ENCODE results near the gene NXN.

Gene NXN

GRCh38 chr17:949623-950303, 29.8 kb downstream of the NXN start:
- no peak for FAIRE-seq

GRCh38 chr17:948284-948852, 31.2 kb downstream of the NXN start:
- no peak for TF ChIP-seq POLR2A (IDR thresholded peaks at IDR 0.05; ENCODE audit: low read depth, low read length)
- no peak for TF ChIP-seq TAF1 (IDR thresholded peaks at IDR 0.05; ENCODE audit: borderline replicate concordance, low read depth, low read length)
- no peak for TF ChIP-seq POLR2AphosphoS5 (IDR thresholded peaks at IDR 0.05; ENCODE audit: low read depth, low read length)
- FAIRE-seq (no peak), DNase-seq (ENCODE audit: insufficient read length) (no peak)

More at GRCh38 chr17:949623-950303, 29.8 kb downstream of the NXN start:
- no peak for DNase-seq (ENCODE audit: insufficient read length)
- TF ChIP-seq POLR2AphosphoS5 (IDR thresholded peaks at IDR 0.05; ENCODE audit: low read depth, low read length) (no peak), POLR2A (IDR thresholded peaks at IDR 0.05; ENCODE audit: low read depth, low read length) (no peak), TAF1 (IDR thresholded peaks at IDR 0.05; ENCODE audit: borderline replicate concordance, low read depth, low read length) (no peak)

- TF ChIP-seq POLR2AphosphoS5 (IDR thresholded peaks at IDR 0.05; ENCODE audit: low read depth, low read length) (no peak), POLR2A (IDR thresholded peaks at IDR 0.05; ENCODE audit: low read depth, low read length) (no peak), TAF1 (IDR thresholded peaks at IDR 0.05; ENCODE audit: borderline replicate concordance, low read depth, low read length) (no peak)
- DNase-seq (ENCODE audit: insufficient read length) (no peak), FAIRE-seq (no peak)
These were observed 32.9 kb downstream of the NXN start for GRCh38 chr17:946510-947236.

- no peak for TF ChIP-seq POLR2AphosphoS5 (IDR thresholded peaks at IDR 0.05; ENCODE audit: low read depth, low read length)
- TF ChIP-seq TAF1 (IDR thresholded peaks at IDR 0.05; ENCODE audit: borderline replicate concordance, low read depth, low read length) = no peak
- TF ChIP-seq POLR2A (IDR thresholded peaks at IDR 0.05; ENCODE audit: low read depth, low read length) = no peak
These were observed 33.9 kb downstream of the NXN start for GRCh38 chr17:945672-946071.

GRCh38 chr17:944266-944826, 35.2 kb downstream of the NXN start:
- DNase-seq (ENCODE audit: insufficient read length) (no peak), FAIRE-seq (no peak)
- no peak for TF ChIP-seq POLR2AphosphoS5 (IDR thresholded peaks at IDR 0.05; ENCODE audit: low read depth, low read length)
- no peak for TF ChIP-seq TAF1 (IDR thresholded peaks at IDR 0.05; ENCODE audit: borderline replicate concordance, low read depth, low read length)
- TF ChIP-seq POLR2A (IDR thresholded peaks at IDR 0.05; ENCODE audit: low read depth, low read length) = no peak

More at GRCh38 chr17:945672-946071, 33.9 kb downstream of the NXN start:
- FAIRE-seq = no peak
- DNase-seq (ENCODE audit: insufficient read length) = no peak

GRCh38 chr17:935485-935884, 44.1 kb downstream of the NXN start:
- DNase-seq (ENCODE audit: insufficient read length) (no peak), FAIRE-seq (no peak)
- TF ChIP-seq POLR2AphosphoS5 (IDR thresholded peaks at IDR 0.05; ENCODE audit: low read depth, low read length) = no peak
- no peak for TF ChIP-seq TAF1 (IDR thresholded peaks at IDR 0.05; ENCODE audit: borderline replicate concordance, low read depth, low read length)
- no peak for TF ChIP-seq POLR2A (IDR thresholded peaks at IDR 0.05; ENCODE audit: low read depth, low read length)

- TF ChIP-seq POLR2A (IDR thresholded peaks at IDR 0.05; ENCODE audit: low read depth, low read length) (no peak), POLR2AphosphoS5 (IDR thresholded peaks at IDR 0.05; ENCODE audit: low read depth, low read length) (no peak), TAF1 (IDR thresholded peaks at IDR 0.05; ENCODE audit: borderline replicate concordance, low read depth, low read length) (no peak)
- DNase-seq (ENCODE audit: insufficient read length) = no peak
- no peak for FAIRE-seq
These were observed 46.1 kb downstream of the NXN start for GRCh38 chr17:933312-934073.

GRCh38 chr17:930258-930657, 49.3 kb downstream of the NXN start:
- no peak for TF ChIP-seq POLR2A (IDR thresholded peaks at IDR 0.05; ENCODE audit: low read depth, low read length)
- TF ChIP-seq TAF1 (IDR thresholded peaks at IDR 0.05; ENCODE audit: borderline replicate concordance, low read depth, low read length) = no peak
- no peak for TF ChIP-seq POLR2AphosphoS5 (IDR thresholded peaks at IDR 0.05; ENCODE audit: low read depth, low read length)
- no peak for DNase-seq (ENCODE audit: insufficient read length)
- no peak for FAIRE-seq

GRCh38 chr17:929586-929985, 50.0 kb downstream of the NXN start:
- DNase-seq (ENCODE audit: insufficient read length) (no peak), FAIRE-seq (no peak)
- TF ChIP-seq POLR2AphosphoS5 (IDR thresholded peaks at IDR 0.05; ENCODE audit: low read depth, low read length) (no peak), TAF1 (IDR thresholded peaks at IDR 0.05; ENCODE audit: borderline replicate concordance, low read depth, low read length) (no peak), POLR2A (IDR thresholded peaks at IDR 0.05; ENCODE audit: low read depth, low read length) (no peak)

- DNase-seq (ENCODE audit: insufficient read length) (no peak), FAIRE-seq (no peak)
- TF ChIP-seq POLR2A (IDR thresholded peaks at IDR 0.05; ENCODE audit: low read depth, low read length) (no peak), POLR2AphosphoS5 (IDR thresholded peaks at IDR 0.05; ENCODE audit: low read depth, low read length) (no peak), TAF1 (IDR thresholded peaks at IDR 0.05; ENCODE audit: borderline replicate concordance, low read depth, low read length) (no peak)
These were observed 51.7 kb downstream of the NXN start for GRCh38 chr17:927611-928461.
